Stomach (tissue), 9 donors: Measurements from ENCODE around the gene HOXB3. TPM values are rescaled to one million over a fixed set of nuclear protein-coding genes. Genes with fewer than 3 reads are reported as not detected.

Source experiments
- DNase-seq, 2 donors: peaks; one replicate each; pipeline versions ENCODE4 v3.0.0 to v3.0.0-alpha.2; 2013 to 2019
- H3K27ac ChIP-seq, 5 donors: fragments of 200-600 bp in 4 of 5; sonication (generic) in 4 of 5; one replicate each; pipeline ENCODE4 v1.5.1; 2013 to 2019; ENCODE audit warnings: mild to moderate bottlenecking in 1 of 5, moderate library complexity in 1 of 5
- H3K27me3 ChIP-seq, 3 donors: fragments of 200-600 bp; sonication (generic); one replicate each; pipeline ENCODE4 v1.5.1; 2017 to 2019; ENCODE audit warnings: mixed run types in 1 of 3
- H3K36me3 ChIP-seq, 4 donors: fragments of 200-600 bp; sonication (generic); 1 replicate in 3 of 4; 2 replicates in 1 of 4; pipeline ENCODE4 v1.5.1; 2016 to 2019
- H3K4me1 ChIP-seq, 4 donors: fragments of 200-600 bp; sonication (generic); one replicate each; pipeline ENCODE4 v1.5.1; 2016 to 2019
- H3K4me3 ChIP-seq, 4 donors: fragments of 200-600 bp; sonication (generic) in 3 of 4; one replicate each; pipeline ENCODE4 v1.5.1; 2016 to 2019; ENCODE audit warnings: mild to moderate bottlenecking in 1 of 4
- H3K9me3 ChIP-seq, 4 donors: fragments of 200-600 bp; sonication (generic); one replicate each; pipeline ENCODE4 v1.5.1; 2016 to 2019
- EP300 ChIP-seq: sonication (generic); formaldehyde crosslinking; IDR thresholded peaks from one replicate; pipeline ENCODE4 v1.6.1; 2017; ENCODE audit warnings: antibody characterized with exemption
- POLR2A ChIP-seq, 4 donors: fragments of 450-650 bp; IDR thresholded peaks; one replicate each; pipeline ENCODE4 v1.6.1; 2016; ENCODE audit warnings: antibody characterized with exemption in 4 of 4, control low read depth in 2 of 4, mild to moderate bottlenecking in 1 of 4, moderate library complexity in 1 of 4
- POLR2AphosphoS5 ChIP-seq, 3 donors: sonication (generic); formaldehyde crosslinking; IDR thresholded peaks; one replicate each; pipeline ENCODE4 v1.6.1; 2016; ENCODE audit warnings: antibody characterized with exemption in 3 of 3
- WGBS, 5 donors: extraction: QIAGEN DNeasy Blood & Tissue Kit in 3 of 5; methylation state at CpG; one replicate each; pipeline versions ENCODE4 v1.1.5 to v1.1.7; 2013 to 2018; 5-methylcytosine and 5-hydroxymethylcytosine counted together
- intact Hi-C: fragments of 100-400 bp; cut with DNase I; formaldehyde crosslinking; loops from one replicate; pipeline ENCODE4 v1.15.1; 2023; ENCODE audit warnings: low total_unique reads
- polyA plus RNA-seq, 3 donors: library from polyadenylated mRNA; stranded (reverse); fragments of 200-250 nt; gene quantifications; one replicate each; pipeline ENCODE4 v1.2.3, GENCODE V29; 2013
- total RNA-seq, 5 donors: library from RNA; depleted of rRNA; stranded (reverse); fragments of >200 nt; gene quantifications; one replicate each; pipeline versions ENCODE4 v1.1.0 to v1.2.3, GENCODE V29; 2014 to 2016
- TF ChIP-seq, protein P1 (sequence below), 7 experiments: fragments of 450-650 bp in 4 of 7; fragments of 200-600 bp in 3 of 7; sonication (generic) in 3 of 7; IDR thresholded peaks; one replicate each; pipeline ENCODE4 v1.5.1; 2016 to 2019; ENCODE audit warnings: antibody characterized with exemption in 7 of 7, control low read depth in 2 of 7, mild to moderate bottlenecking in 1 of 7
- donor health status: healthy with polysubstance abuse.
- donor health status: Bipolar disorder and iron deficiency.
- donor health status: healthy.

The HOXB3 gene
- total and polyA plus RNA-seq, 8 donors = 2.8 to 77.6 (median 10.3) TPM

- peaks cover 31 to 53% (median 40%) of the 10 kb centered on the region in 4 donors for H3K4me1 ChIP-seq
- no peaks in the 10 kb centered on the region for H3K9me3 ChIP-seq
- no peak for DNase-seq
- whole genome bisulfite sequencing, 5 donors = 21 to 41% (median 22%) methylated on average over 14 to 15 of the region's 15 CpGs
- intact Hi-C loops = no loop called here
- H3K27ac ChIP-seq = peak overlapping the region in 1 of 5 donors; percentile 88
- H3K36me3 ChIP-seq = no peaks in the 10 kb centered on the region
- TF ChIP-seq POLR2A (IDR thresholded peaks at IDR 0.05) = no peak
- TF ChIP-seq EP300 = no peak
- H3K27me3 ChIP-seq = peaks cover 13 to 100% (median 98%) of the 10 kb centered on the region in 3 donors
- peak overlapping the region in 1 of 4 donors; percentile 25 for H3K4me3 ChIP-seq
Measured at GRCh38 chr17:48616717-48617470, 26.9 kb upstream of the HOXB3 start.

- no peaks in the 10 kb centered on the region for H3K9me3 ChIP-seq
- H3K27me3 ChIP-seq = peaks cover 13 to 100% (median 98%) of the 10 kb centered on the region in 3 donors
- no peak for DNase-seq
- peak overlapping the region in 1 of 5 donors; percentile 88 for H3K27ac ChIP-seq
- intact Hi-C loops = no loop called here
- H3K4me3 ChIP-seq = no peak overlapping the region
- 18 to 30% (median 25%) methylated on average over 17 of the region's 17 CpGs for WGBS, 5 donors
- TF ChIP-seq, protein P1, sequence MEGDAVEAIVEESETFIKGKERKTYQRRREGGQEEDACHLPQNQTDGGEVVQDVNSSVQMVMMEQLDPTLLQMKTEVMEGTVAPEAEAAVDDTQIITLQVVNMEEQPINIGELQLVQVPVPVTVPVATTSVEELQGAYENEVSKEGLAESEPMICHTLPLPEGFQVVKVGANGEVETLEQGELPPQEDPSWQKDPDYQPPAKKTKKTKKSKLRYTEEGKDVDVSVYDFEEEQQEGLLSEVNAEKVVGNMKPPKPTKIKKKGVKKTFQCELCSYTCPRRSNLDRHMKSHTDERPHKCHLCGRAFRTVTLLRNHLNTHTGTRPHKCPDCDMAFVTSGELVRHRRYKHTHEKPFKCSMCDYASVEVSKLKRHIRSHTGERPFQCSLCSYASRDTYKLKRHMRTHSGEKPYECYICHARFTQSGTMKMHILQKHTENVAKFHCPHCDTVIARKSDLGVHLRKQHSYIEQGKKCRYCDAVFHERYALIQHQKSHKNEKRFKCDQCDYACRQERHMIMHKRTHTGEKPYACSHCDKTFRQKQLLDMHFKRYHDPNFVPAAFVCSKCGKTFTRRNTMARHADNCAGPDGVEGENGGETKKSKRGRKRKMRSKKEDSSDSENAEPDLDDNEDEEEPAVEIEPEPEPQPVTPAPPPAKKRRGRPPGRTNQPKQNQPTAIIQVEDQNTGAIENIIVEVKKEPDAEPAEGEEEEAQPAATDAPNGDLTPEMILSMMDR (IDR thresholded peaks at IDR 0.05) = no peak
- TF ChIP-seq POLR2AphosphoS5 (IDR thresholded peaks at IDR 0.05) = no peak
- TF ChIP-seq POLR2A (IDR thresholded peaks at IDR 0.05) = no peak
- TF ChIP-seq EP300 = no peak
- H3K4me1 ChIP-seq = peaks cover 38 to 61% (median 48%) of the 10 kb centered on the region in 4 donors
- H3K36me3 ChIP-seq = no peaks in the 10 kb centered on the region
Measured at GRCh38 chr17:48615963-48616716, 26.1 kb upstream of the HOXB3 start.

- peak within 1 kb of the TSS; percentile 21 to 62 (median 58) for H3K4me3 ChIP-seq
- intact Hi-C loops = no loop called here
- DNase-seq = no peak
- WGBS, 5 donors = 12 to 22% (median 19%) methylated on average over 41 of the region's 41 CpGs
- H3K27me3 ChIP-seq = peaks cover 13 to 100% (median 98%) of the 10 kb centered on the region in 3 donors
- peak within 1 kb of the TSS in 4 of 5 donors; percentile 73 to 93 (median 80) for H3K27ac ChIP-seq
- no peaks in the 10 kb centered on the region for H3K36me3 ChIP-seq
- TF ChIP-seq POLR2AphosphoS5 (IDR thresholded peaks at IDR 0.05) (no peak), POLR2A (IDR thresholded peaks at IDR 0.05) (no peak), EP300 (no peak)
- TF ChIP-seq, protein P1 (IDR thresholded peaks at IDR 0.05) = no peak
- H3K4me1 ChIP-seq = peaks cover 40 to 67% (median 56%) of the 10 kb centered on the region in 4 donors
- no peaks in the 10 kb centered on the region for H3K9me3 ChIP-seq
Measured at GRCh38 chr17:48615047-48615962, 25.3 kb upstream of the HOXB3 start, which contains the start of gene HOXB8. Gene HOXB8 (minus strand): TSS chr17:48615292. CDS start chr17:48614704, 588 bp downstream.

DNA sequence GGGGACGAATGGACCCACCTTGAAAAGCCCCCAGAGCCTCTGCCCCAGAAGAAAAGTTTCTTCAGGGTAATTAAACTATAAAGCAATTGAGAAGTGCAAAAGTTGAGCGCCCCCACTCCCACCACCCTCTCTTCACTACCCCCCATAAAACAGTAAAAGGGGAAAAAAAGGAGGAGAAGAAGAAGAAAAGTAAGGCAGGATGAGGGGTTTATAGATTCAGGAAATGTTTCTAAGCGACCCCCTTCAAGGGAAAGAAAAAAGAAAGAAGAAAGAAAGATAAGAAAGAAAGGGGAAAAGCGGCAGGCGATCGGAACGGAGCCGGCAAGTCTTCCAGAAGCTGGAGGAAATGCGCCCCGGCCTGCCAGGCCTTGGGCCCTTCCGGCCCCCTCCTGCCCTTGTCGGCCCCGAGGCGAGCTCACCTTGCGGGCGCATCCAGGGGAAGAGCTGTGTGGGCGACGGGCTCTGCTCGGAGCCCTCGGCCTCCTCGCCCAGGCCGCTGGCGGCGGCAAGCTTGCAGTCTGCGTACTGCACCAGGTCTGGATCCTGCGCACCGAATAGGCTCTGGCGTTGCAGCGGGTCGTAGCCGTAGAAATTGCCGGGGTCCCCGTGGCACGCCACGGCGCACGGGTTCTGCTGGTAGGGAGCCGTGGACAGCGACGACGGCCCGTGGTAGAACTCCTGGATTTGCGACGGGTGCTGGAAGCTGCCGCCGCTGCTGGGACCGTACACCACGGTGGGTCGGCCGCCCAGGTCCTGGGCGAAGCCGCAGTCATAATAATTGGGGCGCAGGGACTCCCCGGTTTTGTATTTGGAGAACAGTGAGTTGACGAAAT is 24.0 kb upstream of the HOXB3 start:
- peaks cover 10 to 100% (median 98%) of the 10 kb centered on the region in 3 donors for H3K27me3 ChIP-seq
- 4 to 10% (median 9%) methylated on average over 46 to 55 of the region's 55 CpGs for WGBS, 5 donors
- TF ChIP-seq POLR2AphosphoS5 (IDR thresholded peaks at IDR 0.05) (no peak), POLR2A (IDR thresholded peaks at IDR 0.05) (no peak), EP300 (no peak)
- TF ChIP-seq, protein P1 (IDR thresholded peaks at IDR 0.05) = no peak
- DNase-seq = no peak
- H3K36me3 ChIP-seq = no peaks in the 10 kb centered on the region
- H3K4me3 ChIP-seq = peak overlapping the region; percentile 48 to 62 (median 58)
- H3K4me1 ChIP-seq = peaks cover 40 to 76% (median 64%) of the 10 kb centered on the region in 4 donors
- peak overlapping the region in 4 of 5 donors; percentile 73 to 93 (median 80) for H3K27ac ChIP-seq
- intact Hi-C loops = no loop called here
- no peaks in the 10 kb centered on the region for H3K9me3 ChIP-seq
